ELR (cell line): ENCODE data around the gene SFT2D3.
A peak's percentile ranks its signal among the peaks of the same experiment; 100 is the strongest.

ENCODE experiments used
- DNase-seq: peaks from one replicate; pipeline ENCODE4 v3.0.0-alpha.2; 2015; ENCODE audit warnings: low read depth

Gene SFT2D3, protein sequence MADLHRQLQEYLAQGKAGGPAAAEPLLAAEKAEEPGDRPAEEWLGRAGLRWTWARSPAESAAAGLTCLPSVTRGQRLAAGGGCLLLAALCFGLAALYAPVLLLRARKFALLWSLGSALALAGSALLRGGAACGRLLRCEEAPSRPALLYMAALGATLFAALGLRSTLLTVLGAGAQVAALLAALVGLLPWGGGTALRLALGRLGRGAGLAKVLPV

DNA sequence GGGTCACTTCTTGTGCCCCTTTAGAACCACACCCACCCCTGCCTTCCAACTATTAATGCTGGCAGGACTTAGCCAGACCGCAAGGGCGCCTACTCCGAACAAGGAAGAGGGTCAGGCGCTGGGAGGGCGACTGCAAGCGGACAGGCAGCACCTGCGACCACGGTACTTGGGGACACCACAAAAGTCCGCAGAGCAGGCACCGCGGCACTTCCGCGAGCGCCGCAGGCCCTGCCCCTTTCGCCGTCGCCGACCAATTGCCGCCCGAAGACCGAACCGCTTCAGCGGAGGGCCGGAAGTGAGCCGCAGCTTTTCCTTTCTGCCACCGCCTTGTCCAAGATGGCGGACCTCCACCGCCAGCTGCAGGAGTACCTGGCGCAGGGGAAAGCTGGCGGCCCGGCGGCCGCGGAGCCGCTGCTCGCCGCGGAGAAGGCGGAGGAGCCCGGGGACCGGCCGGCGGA, at the start of gene SFT2D3:
Gene SFT2D3 (plus strand): TSS at position 305 of the 458 bp plus-strand sequence. CDS start 32 bp downstream, at position 337.
- DNase-seq, result peak; percentile 93

DNA sequence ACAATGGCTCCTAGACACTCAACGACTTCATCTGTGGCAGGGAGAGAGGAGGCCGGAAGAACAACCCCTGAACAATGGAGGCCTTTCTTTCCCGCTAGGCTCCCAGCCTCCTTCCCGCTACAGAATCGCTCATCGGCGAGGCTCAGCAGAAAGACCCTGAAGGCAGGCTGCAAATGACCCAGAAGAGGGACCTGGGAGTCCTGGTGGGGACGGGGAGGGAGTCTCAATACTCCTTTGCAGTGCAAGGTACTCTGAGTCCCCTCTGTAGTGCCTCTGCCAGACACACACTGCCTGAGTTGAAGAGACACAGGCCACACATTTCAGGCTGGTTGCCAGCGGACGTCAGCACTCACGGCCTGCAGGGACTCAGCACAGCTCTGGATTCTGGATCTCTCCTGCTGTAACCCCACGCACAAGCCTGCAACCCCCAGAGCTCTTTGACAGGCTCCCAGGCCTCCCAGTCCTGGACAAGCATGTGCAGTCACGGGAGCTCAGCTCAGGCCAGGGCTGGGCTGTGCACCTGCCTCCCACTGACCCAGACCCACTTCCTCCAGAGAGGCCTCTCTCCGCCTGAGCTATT, 49.2 kb upstream of the SFT2D3 start:
- DNase-seq, result no peak

DNA sequence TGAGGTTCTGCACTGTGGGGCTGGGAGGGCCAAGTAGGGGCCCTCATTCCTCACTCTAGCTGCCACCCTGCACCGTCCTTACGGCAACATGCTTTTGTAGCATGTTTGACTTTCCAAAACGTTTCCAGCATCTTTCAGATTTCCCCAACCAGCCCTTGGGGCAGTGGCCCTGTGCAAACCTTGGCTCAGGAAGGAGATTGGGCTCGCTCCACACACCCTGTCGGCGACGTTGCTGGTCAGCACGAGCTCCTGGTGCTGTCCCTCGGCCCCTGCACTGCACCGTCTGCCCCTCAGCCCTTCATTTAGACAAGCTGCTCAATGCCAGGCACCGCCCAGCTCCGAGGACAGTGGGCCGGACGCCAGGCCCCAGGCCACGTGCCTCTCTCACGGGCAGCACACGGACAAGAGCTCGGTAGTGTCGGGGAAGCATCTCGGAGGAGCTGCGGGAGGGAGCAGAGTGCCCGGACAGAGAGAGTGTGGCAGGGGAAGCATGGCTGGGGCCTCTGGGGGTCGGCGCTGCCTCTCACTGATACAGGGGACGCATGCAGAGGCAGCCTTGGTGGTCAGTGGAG, 48.4 kb upstream of the SFT2D3 start:
- DNase-seq, result no peak

DNA sequence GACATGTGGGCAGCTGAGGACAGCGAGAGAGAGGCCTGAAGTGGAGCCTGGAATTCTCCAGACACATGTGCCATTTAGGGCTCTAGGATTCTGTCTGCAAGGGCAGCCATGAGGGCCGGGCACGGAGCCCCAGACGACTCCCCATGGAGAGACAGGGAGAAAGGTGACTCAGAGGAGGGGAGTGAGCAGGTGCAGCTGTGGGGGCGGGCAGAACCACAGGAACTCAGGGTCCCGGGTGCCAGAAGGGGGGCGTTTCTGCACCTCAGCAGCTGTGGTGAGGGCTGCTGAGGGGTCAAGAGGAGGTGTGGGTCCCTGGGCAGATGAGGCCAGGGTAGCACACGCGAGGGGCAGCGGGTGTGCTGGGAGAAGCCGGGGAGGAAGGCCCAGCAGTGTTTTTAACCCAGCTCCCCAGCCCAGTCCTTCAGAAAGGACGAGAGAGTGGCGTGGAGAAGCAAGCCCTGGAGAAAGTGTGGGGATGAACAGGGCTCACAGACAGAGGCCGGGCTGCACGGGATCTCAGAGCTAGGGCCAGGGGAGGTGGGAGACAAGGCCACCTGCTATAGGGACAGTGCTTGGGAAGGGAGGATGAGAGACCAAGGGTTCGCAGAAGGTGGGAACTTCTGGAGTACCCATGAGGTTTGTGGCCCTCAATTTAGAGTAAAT, 47.7 kb upstream of the SFT2D3 start:
- DNase-seq, result no peak

DNA sequence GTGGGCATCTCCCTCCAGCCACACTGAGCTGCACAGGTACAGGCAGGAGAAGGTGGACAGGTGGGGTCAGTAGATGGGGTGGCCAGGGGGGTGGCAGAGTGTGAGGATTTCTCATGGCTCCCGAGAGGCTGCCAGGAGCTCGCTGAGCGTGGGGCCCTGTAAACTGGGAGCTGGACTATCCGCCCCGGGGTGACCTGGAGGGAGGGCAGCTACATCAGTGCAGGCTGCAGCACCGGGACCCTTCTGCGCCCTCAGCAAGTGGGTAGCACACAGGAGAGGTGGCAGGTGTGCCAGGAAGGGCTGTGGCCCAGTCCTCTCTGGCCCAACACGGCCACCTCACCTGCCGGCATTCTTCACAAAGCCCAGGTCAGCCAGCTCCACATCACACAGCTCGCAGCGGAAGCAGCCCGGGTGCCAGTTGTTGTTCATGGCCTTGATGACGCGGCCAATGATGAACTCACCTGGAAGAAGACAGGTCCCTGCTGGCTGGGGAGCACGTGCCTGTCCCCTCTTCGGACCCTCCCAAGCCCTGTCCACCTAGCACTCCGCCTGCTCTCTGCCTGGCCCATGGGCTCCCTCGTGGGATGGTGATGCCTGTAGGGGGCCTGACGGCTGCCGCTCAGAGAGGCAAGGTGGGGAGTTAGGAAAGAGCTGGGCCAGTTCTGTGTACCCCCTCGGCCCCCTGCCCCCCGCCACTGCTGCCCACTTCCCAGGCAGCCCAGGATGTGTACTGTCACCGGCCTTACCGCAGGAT, 47.0 kb upstream of the SFT2D3 start:
- DNase-seq, result no peak

DNA sequence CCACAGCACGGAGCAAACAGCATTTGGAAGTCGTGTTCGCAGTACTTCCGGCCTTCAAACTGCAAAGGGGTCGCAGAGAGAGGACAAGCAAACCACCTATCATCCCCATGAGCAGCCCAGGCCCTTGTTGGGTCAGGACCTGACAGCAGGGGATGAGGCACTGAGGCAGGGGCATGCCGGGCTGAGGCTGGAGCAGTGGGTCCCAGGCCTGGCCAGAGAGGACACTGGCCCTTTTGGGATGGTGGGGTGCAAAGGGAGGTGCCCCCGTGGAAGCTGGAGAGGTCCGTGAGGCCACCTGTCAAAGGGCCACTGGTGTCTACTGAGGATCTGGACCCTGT, 46.5 kb upstream of the SFT2D3 start:
- no peak for DNase-seq

DNA sequence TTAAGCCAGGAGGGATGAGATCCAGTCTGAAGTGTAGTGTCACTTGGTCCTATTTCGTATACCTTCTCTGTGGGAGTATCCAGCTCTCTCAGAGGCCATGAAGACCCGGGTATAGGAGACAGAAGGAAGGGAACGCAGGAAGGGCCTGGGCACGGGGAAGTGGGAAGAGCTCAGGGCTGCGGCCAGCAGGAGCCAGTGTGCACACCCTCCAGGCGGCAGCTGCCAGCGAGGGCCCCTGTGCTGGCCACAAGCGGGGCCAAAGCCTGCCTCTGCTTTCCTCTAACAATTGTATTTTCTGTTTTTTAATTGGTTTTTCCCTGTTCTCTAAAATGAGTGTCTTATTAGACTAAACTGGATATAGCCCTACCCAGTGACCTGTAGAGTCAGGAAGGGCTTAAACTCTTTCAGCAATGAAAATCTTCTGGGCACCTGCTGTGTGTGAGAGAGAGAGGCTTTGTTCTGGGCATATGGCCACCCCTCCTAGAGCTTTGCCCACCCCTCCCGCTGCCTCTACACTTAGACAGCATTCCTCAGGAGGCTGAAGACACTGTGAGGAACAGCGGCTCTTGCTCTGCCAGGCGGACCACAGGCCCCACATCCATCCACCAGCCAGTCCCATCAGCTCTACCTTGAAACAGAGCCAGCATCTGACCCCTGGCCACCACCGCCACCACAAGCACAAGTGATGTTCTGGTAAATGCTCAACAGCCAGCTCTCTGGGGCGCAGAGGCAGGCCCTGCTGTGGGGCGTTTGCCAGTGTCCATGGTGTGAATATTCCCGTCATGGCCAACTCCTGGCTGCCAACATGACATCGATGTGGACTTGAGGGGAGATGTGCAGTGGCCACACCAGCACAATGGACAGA, 45.9 kb upstream of the SFT2D3 start:
- no peak for DNase-seq

DNA sequence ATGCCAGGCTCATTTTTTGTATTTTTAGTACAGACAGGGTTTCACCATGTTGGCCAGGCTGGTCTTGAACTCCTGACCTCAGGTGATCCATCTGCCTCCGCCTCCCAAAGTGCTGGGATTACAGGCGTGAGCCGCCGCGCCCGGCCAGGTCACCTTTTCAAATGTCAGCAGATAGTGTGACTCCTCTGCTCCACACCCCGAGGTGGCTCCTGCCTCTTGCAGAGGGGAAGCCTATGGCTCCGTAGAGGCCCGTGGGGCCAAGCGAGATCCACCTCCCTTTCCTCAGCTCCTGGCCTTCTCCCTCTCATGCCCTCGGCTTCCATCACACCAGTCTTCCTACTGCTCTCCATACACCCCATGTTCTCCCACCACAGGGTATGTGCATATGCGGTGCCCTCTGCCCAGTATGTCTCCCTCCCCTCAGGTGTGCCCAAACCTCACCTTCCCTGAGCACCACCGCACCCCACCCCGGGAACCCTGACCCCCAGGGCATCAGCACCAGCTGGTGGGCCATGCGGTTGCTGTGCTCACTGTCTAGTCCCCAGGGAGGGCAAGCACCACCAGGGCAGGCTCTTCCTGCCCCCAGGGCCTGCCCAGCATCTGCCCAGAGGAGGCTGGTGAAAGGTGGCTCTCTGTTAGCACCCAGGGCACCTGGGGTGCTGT, 44.6 kb upstream of the SFT2D3 start:
- no peak for DNase-seq

DNA sequence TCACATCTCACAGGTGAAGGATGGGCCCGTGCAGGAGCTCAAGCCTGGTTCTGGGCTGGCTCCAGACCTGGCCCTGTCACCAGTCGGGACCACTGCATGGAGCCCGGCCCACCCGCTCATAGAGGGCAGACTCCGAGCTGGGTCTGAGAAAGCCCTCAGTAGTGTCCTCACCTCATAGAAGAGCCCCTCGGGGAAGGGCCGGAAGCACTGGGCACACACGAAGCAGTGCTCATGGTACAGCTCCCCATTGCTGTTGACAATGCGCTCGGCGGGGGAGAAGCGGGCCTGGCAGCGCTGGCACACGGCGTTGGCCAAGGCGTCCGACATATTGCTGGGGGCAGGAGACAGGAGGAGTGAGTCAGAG, 44.1 kb upstream of the SFT2D3 start:
- DNase-seq, result no peak

DNA sequence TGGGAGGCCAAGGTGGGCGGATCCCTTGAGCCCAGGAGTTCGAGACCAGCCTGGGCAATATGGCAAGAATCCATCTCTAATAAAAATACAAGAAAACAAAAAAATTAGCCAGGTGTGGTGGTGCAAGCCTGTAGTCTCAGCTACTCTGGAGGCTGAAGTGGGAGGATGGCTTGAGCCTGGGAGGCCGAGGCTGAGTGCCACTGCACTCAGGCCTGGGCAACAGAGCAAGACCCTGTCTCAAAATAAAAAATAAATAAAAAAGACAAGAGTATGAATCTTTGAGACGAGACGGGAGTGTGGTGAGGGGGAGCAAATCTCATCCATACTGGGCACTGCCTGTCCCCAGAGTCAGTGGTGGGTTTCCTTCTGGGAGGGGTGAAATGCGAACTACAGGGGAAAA, 43.2 kb upstream of the SFT2D3 start:
- no peak for DNase-seq

DNA sequence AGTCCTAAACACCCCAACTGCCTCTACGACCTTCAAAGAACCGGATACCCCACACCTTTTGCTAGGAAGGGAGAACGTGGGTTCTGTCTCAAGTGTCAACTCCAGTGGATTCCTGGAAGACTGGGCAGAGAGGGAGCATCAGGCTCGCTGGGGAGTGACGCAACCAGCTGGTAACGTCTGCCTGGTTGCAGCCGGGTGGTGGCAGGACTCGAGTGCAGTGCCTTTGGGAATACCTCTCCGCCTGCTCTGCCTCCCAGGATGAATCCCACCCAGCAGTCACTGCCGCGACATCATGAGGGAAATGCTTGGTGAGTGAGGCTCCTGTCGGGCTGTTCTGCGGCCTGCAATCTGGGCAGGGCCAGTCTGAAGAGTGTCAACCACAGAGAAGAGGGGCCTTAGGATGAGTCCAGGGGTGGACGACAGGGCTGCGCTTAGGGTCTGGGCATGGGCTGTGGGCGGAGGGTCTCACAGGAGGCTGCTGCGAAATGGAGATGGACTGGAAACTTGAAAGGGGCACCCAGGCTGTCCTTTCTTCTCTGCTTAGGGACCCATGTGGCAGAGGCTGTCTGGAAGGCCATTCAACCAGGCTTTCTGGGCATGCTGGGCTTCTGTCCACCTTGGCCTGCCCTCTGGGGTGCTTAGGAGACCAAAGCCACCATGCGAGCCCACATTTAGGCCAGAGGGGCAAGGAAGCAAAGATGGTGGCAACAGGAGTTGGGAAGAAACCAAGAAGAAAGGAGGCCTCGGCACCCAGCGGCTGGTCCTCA, 42.5 kb upstream of the SFT2D3 start:
- no peak for DNase-seq

DNA sequence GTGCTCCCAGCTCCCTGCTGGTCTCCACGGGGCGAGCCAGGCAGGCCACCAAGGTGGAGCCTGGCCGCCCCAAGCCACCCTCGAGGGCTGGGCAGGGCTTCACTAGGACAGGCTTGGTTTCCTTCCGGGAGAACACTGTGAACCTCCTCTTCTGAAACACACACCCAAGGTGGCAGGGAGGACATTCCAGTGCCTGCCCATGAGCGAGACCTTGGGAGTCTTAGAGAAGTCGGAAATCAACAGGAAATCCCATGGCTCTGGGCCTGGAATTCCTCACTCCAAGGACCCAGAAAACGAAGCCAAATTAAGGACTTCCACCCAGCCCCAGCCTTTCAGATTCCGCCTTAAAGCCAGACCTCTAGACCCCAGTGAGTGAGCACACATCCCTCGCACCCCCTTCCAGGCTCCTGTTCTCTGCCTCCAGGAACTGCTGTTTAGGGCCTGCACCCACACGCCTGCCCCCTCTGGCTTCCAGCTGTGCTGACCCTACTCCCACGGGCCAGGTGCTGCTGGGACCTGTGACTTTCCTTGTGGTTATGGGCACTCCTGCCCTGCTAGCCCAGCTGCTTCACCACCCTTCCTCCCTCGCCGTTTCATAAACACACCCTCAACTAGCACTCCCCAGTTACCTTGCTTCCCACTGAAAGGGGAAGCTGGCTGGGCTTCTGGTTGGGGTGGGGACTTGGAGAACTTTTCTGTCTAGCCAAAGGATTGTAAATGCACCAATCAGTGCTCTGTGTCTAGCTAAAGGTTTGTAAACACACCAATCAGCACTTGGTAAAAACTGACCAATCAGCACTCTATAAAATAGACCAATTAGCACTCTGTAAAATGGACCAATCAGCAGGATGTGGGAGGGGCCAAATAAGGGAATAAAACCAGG, 41.6 kb upstream of the SFT2D3 start:
- no peak for DNase-seq

DNA sequence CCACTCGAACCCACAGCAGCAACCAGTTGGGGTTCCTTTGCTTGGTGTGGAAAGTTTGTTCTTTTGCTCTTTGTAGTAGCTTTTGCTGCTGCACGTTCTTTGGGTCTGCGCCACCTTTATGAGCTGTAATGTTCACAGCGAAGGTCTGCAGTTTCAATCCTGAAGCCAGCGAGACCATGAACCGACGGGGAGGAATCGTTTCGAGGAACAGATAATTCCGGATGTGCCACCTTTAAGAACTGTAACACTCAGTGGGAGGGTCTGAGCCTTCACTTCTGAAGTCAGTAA, 41.1 kb upstream of the SFT2D3 start:
- DNase-seq, result no peak

DNA sequence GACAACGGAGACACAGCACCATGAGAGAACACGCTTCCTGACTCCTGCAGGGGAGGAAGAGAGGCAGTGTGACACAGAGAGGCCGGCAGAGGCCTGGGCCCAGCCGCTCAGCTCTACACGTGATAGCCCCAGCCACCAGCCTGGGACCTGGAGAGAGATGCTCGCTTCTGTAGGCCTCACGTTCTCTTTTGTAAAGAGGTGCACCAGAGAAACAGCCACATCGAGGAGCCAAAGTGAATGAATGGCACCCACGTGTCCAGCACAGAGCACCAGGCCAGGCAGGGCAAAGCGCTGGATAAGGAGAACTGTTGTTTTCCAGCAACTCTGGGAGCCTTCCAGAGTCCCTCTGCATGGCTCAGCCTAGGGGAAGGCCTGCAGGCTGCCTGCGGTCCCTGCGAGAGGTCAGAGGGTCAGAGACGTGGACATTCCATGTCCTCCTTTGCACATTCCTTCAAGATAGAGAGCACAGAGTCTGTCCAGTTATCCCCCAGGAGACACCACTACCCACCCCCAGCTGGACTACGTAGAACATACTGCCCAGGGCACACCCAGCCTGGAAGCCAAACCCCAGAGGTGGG, 40.1 kb upstream of the SFT2D3 start:
- no peak for DNase-seq

DNA sequence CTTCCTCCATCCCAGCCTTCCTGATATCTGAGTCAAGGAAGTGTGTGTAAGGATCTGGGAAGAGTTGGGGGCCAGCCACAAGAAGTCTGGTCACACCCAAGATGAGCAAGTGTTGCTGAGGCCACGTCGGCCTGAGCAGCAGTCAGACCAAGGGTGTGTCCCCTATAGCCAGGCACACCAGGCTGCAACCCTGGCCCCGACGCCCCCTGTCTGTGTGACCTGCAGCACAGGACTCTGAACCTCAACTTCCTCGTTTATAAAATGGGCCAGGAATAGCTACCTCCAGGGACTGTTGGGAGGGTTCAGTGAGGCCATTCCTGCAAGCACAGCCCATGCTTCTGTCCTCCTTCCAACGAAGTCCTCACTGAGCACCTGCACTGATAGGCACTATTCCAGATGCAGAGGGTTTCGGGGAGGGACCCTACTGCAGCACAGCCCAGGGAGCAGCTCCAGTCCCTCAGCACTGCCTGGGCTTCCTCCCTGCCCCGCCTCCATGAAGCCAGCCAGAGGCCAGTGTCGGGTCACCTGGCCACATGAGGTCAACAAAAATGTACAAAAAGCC, 39.3 kb upstream of the SFT2D3 start:
- peak; percentile 46 for DNase-seq

DNA sequence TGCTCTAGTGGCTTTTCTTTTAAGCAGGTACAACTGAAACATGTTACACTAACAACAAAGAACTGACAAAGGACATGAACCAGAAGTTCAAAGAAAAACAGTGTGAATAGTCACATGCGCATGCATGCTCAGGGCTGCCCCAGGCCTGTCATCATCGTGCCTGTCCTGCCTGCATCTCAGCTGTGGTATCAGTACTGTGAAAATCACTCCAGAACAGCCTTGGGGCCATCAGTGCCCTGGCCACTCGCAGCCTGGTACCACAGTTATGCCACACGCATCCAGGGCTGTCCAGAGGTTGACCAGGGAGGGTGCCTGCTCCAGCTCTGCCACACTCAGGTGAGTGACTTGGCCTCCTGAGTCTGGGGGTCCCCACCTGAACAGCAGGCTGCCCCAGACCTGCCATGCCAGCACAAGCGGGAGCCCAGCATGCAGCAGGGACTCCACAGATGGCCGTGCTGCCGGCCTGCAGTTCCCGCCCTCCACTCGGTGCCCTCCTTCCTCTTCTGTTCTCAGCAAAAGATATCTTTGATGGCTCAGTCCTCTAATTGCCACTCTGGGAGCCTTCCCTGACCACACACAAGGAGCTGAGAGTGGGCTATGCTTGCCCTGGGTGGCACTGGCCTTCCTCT, 38.2 kb upstream of the SFT2D3 start:
- DNase-seq, result no peak

DNA sequence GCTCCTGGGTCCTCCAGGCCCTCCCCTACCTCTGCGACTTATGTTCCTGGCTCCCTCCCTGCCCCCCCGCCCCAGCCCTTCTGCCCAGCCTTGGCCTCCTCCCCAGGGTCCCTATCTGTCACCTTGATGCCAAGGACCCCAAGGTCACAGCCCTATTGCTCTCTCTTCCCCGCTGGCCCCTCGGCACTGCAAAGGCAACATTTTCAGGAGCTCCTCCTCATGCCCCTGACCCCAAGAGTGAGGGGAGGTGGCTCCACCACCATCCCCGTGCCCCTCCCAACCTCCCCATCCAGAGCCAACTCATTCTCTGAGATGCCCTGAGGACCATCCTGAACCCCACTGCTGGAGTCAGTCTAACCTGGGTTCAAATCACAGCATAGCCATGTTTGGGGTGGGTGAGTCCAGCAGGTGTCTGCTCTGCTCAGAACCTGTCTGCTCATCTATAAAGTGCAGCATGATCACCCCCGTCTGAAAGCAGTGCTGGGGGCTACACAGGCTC, 37.7 kb upstream of the SFT2D3 start:
- DNase-seq, result no peak
